GM19025 (cell line): ENCODE data around the gene AMFR.
"Not testable (repeated sequence)": the region's sequence is repeated elsewhere in the genome, so short reads cannot be mapped to it uniquely, and the experiment has no call there.

Experiments used
- ATAC-seq: cut with Tn5 transposase; IDR thresholded peaks from one replicate; pipeline ENCODE4 v1.9.1; 2021; ENCODE audit warnings: mild to moderate bottlenecking, low read depth, moderate library complexity; ENCODE audit not compliant: unreplicated experiment

The AMFR gene

GRCh38 chr16:56399486-56399885, 25.9 kb downstream of the AMFR start:
- no peak for ATAC-seq

- no peak for ATAC-seq
Measured at GRCh38 chr16:56399047-56399446, 26.3 kb downstream of the AMFR start.

GRCh38 chr16:56396724-56397123, 28.6 kb downstream of the AMFR start:
- not testable (repeated sequence) for ATAC-seq

GRCh38 chr16:56389554-56389953, 35.8 kb downstream of the AMFR start:
- ATAC-seq = no peak

GRCh38 chr16:56388209-56388608, 37.1 kb downstream of the AMFR start:
- ATAC-seq = no peak

GRCh38 chr16:56387396-56387795, 37.9 kb downstream of the AMFR start:
- no peak for ATAC-seq

- no peak for ATAC-seq
Measured at GRCh38 chr16:56384074-56384721, 41.1 kb downstream of the AMFR start.

- ATAC-seq = no peak
Measured at GRCh38 chr16:56382901-56383355, 42.4 kb downstream of the AMFR start.

- no peak for ATAC-seq
Measured at GRCh38 chr16:56382459-56382858, 42.9 kb downstream of the AMFR start.

- ATAC-seq = not testable (repeated sequence)
Measured at GRCh38 chr16:56380778-56381485, 44.4 kb downstream of the AMFR start.

GRCh38 chr16:56379044-56379443, 46.3 kb downstream of the AMFR start:
- ATAC-seq = not testable (repeated sequence)

GRCh38 chr16:56375792-56376191, 49.6 kb downstream of the AMFR start:
- ATAC-seq = not testable (repeated sequence)

GRCh38 chr16:56373003-56373402, 52.3 kb downstream of the AMFR start:
- ATAC-seq = no peak

GRCh38 chr16:56372013-56372634, 53.2 kb downstream of the AMFR start:
- ATAC-seq = no peak

- ATAC-seq = no peak
Measured at GRCh38 chr16:56371660-56371937, 53.7 kb downstream of the AMFR start.

- no peak for ATAC-seq
Measured at GRCh38 chr16:56370875-56371659, 54.3 kb downstream of the AMFR start.

GRCh38 chr16:56370185-56370874, 55.0 kb downstream of the AMFR start:
- no peak for ATAC-seq

GRCh38 chr16:56369202-56369601, 56.1 kb downstream of the AMFR start:
- ATAC-seq = no peak

- no peak for ATAC-seq
Measured at GRCh38 chr16:56368545-56368944, 56.8 kb downstream of the AMFR start.

- no peak for ATAC-seq
Measured at GRCh38 chr16:56367764-56368163, 57.6 kb downstream of the AMFR start.

GRCh38 chr16:56366945-56367344, 58.4 kb downstream of the AMFR start:
- ATAC-seq = no peak
